PC-3 (cell line): ENCODE data around the gene IL18RAP.

Source experiments
- EZH2phosphoT487 ChIP-seq: fragments of 300-600 bp; sonication (generic); IDR thresholded peaks from 2 replicates; pipeline ENCODE4 v1.6.1; 2018; ENCODE audit warnings: mild to moderate bottlenecking, antibody characterized with exemption, low read length, borderline replicate concordance
- TF ChIP-seq, protein P1 (sequence below): fragments of 300-600 bp; sonication (generic); conservative IDR thresholded peaks from 2 replicates; pipeline ENCODE4 v1.5.1; 2017; ENCODE audit warnings: antibody characterized with exemption, low read depth, mild to moderate bottlenecking, low read length

DNA sequence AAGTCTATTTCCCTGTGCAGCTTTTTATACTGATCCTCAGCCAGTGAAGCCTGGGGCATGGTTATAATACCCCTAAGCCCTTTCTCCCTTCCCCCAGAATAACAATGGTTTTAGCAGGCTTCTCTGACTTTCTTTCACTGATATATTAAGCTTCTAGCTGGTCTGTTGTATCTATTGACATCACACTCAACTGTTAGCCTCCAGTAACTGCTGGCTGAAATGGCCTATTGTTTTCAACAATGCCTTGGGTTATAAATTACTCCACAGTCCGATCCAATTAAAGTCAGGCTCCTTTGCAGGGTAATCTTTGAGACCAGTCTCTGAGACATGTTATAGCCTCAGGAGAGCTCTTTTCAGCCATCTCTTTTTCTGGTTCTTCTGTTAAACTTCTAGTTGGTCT, 47.2 kb downstream of the IL18RAP start:
- TF ChIP-seq, protein P1, sequence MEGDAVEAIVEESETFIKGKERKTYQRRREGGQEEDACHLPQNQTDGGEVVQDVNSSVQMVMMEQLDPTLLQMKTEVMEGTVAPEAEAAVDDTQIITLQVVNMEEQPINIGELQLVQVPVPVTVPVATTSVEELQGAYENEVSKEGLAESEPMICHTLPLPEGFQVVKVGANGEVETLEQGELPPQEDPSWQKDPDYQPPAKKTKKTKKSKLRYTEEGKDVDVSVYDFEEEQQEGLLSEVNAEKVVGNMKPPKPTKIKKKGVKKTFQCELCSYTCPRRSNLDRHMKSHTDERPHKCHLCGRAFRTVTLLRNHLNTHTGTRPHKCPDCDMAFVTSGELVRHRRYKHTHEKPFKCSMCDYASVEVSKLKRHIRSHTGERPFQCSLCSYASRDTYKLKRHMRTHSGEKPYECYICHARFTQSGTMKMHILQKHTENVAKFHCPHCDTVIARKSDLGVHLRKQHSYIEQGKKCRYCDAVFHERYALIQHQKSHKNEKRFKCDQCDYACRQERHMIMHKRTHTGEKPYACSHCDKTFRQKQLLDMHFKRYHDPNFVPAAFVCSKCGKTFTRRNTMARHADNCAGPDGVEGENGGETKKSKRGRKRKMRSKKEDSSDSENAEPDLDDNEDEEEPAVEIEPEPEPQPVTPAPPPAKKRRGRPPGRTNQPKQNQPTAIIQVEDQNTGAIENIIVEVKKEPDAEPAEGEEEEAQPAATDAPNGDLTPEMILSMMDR: no peak
- no peak for TF ChIP-seq EZH2phosphoT487
